IMR-90 (cell line): Measurements from ENCODE around the gene MT1X. TPM values are rescaled to one million over a fixed set of nuclear protein-coding genes. Genes with fewer than 3 reads are reported as not detected.

ENCODE experiments used
- ATAC-seq: fragments of 200-7000 bp; cut with Tn5 transposase; 2 replicates; pipeline ENCODE4 v1.9.1; 2020; ENCODE audit warnings: low read depth, mild to moderate bottlenecking, moderate library complexity
- BruUV-seq: library from RNA; stranded (reverse); fragments of 400-500 nt; replicated peaks from 2 replicates; lab custom pipeline; 2021; lab: Mats Ljungman, UMichigan
- CTCF ChIA-PET: fragments of 300-600 bp; formaldehyde crosslinking; extraction: SDS; loops from one replicate; lab custom pipeline; 2021; ENCODE audit warnings: antibody characterized with exemption; lab: Yijun Ruan, JAX
- POLR2A ChIA-PET: fragments of 300-600 bp; sonication (Branson Sonifier 250); formaldehyde crosslinking; loops from one replicate; lab custom pipeline; 2022; ENCODE audit warnings: antibody characterized with exemption; ENCODE audit not compliant: unreplicated experiment; lab: Charles Lee
- DNase-seq: peaks from one replicate; pipeline ENCODE4 v3.0.0; 2013
- H2AFZ ChIP-seq: replicated peaks from 2 replicates; pipeline ENCODE3; 2013; ENCODE audit warnings: low read length, mild to moderate bottlenecking; ENCODE audit not compliant: poor library complexity
- H2AK5ac ChIP-seq: 2 replicates; pipeline ENCODE4 v1.6.1; 2013; ENCODE audit warnings: low read depth, low read length, inconsistent platforms
- H2AK9ac ChIP-seq: replicated peaks from 2 replicates; pipeline ENCODE3; 2013; ENCODE audit warnings: mild to moderate bottlenecking, low read depth, low read length, moderate library complexity; ENCODE audit not compliant: poor library complexity
- H2BK120ac ChIP-seq: 2 replicates; pipeline ENCODE4 v1.6.1; 2013; ENCODE audit warnings: low read depth, low read length, inconsistent platforms
- H2BK15ac ChIP-seq: 3 replicates; pipeline ENCODE4 v1.6.1; 2013; ENCODE audit warnings: low read depth, low read length, inconsistent platforms
- H2BK20ac ChIP-seq: 2 replicates; pipeline ENCODE4 v1.6.1; 2013; ENCODE audit warnings: low read depth, mild to moderate bottlenecking, inconsistent platforms, low read length, moderate library complexity
- H2BK5ac ChIP-seq: 2 replicates; pipeline ENCODE4 v1.6.1; 2013; ENCODE audit warnings: mild to moderate bottlenecking, low read depth, low read length, inconsistent platforms; ENCODE audit not compliant: poor library complexity, severe bottlenecking
- H3K14ac ChIP-seq: replicated peaks from 2 replicates; pipeline ENCODE4 v1.6.1; 2013; ENCODE audit warnings: low read depth, low read length, inconsistent platforms
- H3K18ac ChIP-seq: 2 replicates; pipeline ENCODE4 v1.6.1; 2013; ENCODE audit warnings: low read depth, low read length, control low read depth
- H3K23ac ChIP-seq: 2 replicates; pipeline ENCODE4 v1.6.1; 2013; ENCODE audit warnings: low read depth, low read length, inconsistent platforms
- H3K27ac ChIP-seq: 2 replicates; pipeline ENCODE4 v1.5.1; 2013; ENCODE audit warnings: mild to moderate bottlenecking, control low read depth, low read length; ENCODE audit not compliant: insufficient read depth
- H3K27me3 ChIP-seq: 2 replicates; pipeline ENCODE4 v1.6.1; 2013; ENCODE audit warnings: low read length; ENCODE audit not compliant: control insufficient read depth, insufficient read depth
- H3K36me3 ChIP-seq: 2 replicates; pipeline ENCODE4 v1.6.1; 2013; ENCODE audit warnings: low read length, mixed read lengths; ENCODE audit not compliant: control insufficient read depth, insufficient read depth
- H3K4ac ChIP-seq: 2 replicates; pipeline ENCODE4 v1.6.1; 2013; ENCODE audit warnings: low read depth, low read length, inconsistent platforms
- H3K4me1 ChIP-seq: 2 replicates; pipeline ENCODE4 v1.6.1; 2013; ENCODE audit warnings: low read length, mixed read lengths; ENCODE audit not compliant: control insufficient read depth, insufficient read depth
- H3K4me2 ChIP-seq: 2 replicates; pipeline ENCODE4 v1.6.1; 2013; ENCODE audit warnings: low read depth, mild to moderate bottlenecking, control low read depth, low read length, moderate library complexity
- H3K4me3 ChIP-seq: 2 replicates; pipeline ENCODE4 v1.5.1; 2013; ENCODE audit warnings: low read depth, mild to moderate bottlenecking, control low read depth, low read length, moderate library complexity; ENCODE audit not compliant: insufficient read depth
- H3K56ac ChIP-seq: 2 replicates; pipeline ENCODE4 v1.6.1; 2013; ENCODE audit warnings: low read length, inconsistent platforms; ENCODE audit not compliant: insufficient read depth; ENCODE audit errors: extremely low read depth
- H3K79me1 ChIP-seq, 2 experiments: 2 replicates each; pipeline ENCODE4 v1.6.1; 2013; ENCODE audit warnings: low read length in 2 of 2, inconsistent platforms in 1 of 2, low read depth in 1 of 2
- H3K9ac ChIP-seq: 2 replicates; pipeline ENCODE4 v1.6.1; 2013; ENCODE audit warnings: low read depth, low read length, control low read depth
- H3K9me1 ChIP-seq: 2 replicates; pipeline ENCODE4 v1.6.1; 2013; ENCODE audit warnings: low read length, inconsistent platforms; ENCODE audit not compliant: insufficient read depth
- H3K9me3 ChIP-seq: 2 replicates; pipeline ENCODE4 v1.6.1; 2013; ENCODE audit warnings: low read length; ENCODE audit not compliant: control insufficient read depth, insufficient read depth
- H4K20me1 ChIP-seq: 2 replicates; pipeline ENCODE4 v1.6.1; 2013; ENCODE audit warnings: low read length, inconsistent platforms; ENCODE audit not compliant: insufficient read depth
- H4K5ac ChIP-seq: 2 replicates; pipeline ENCODE4 v1.6.1; 2013; ENCODE audit warnings: mild to moderate bottlenecking, low read depth, low read length, control low read depth
- H4K8ac ChIP-seq, 2 experiments: 2 replicates each; pipeline ENCODE4 v1.6.1; 2013; ENCODE audit warnings: low read depth in 2 of 2, low read length in 2 of 2, control low read depth in 1 of 2, inconsistent platforms in 1 of 2
- H4K91ac ChIP-seq: 2 replicates; pipeline ENCODE4 v1.6.1; 2013; ENCODE audit warnings: low read depth, low read length, inconsistent platforms; ENCODE audit not compliant: insufficient read depth
- CEBPB ChIP-seq: IDR thresholded peaks from 2 replicates; pipeline ENCODE4 v1.6.1; 2012; ENCODE audit warnings: low read depth, low read length, improper control_type of control experiment
- CHD1 ChIP-seq: IDR thresholded peaks from 2 replicates; pipeline ENCODE4 v1.6.1; 2012; ENCODE audit warnings: low read depth, low read length, improper control_type of control experiment
- CTCF ChIP-seq: conservative IDR thresholded peaks from 2 replicates; pipeline ENCODE4 v1.5.1; 2012; ENCODE audit warnings: mild to moderate bottlenecking, low read depth, low read length, improper control_type of control experiment
- FOS ChIP-seq: fragments of 150-350 bp; IDR thresholded peaks from 2 replicates; pipeline ENCODE4 v1.6.1; 2016; ENCODE audit warnings: low read depth, low read length
- MAFK ChIP-seq: IDR thresholded peaks from 2 replicates; pipeline ENCODE4 v1.6.1; 2012; ENCODE audit warnings: low read depth, low read length, improper control_type of control experiment
- MXI1 ChIP-seq: IDR thresholded peaks from 2 replicates; pipeline ENCODE4 v1.6.1; 2012; ENCODE audit warnings: low read depth, mild to moderate bottlenecking, low read length, moderate library complexity, borderline replicate concordance
- NFE2L2 ChIP-seq: fragments of 150-350 bp; IDR thresholded peaks from 2 replicates; pipeline ENCODE4 v1.6.1; 2016; ENCODE audit warnings: low read depth, mild to moderate bottlenecking, low read length
- POLR2A ChIP-seq: IDR thresholded peaks from 2 replicates; pipeline ENCODE4 v1.6.1; 2012; ENCODE audit warnings: mild to moderate bottlenecking, low read depth, low read length
- RAD21 ChIP-seq: IDR thresholded peaks from 2 replicates; pipeline ENCODE4 v1.6.1; 2012; ENCODE audit warnings: low read length, improper control_type of control experiment
- WGBS, 2 experiments: methylation state at CpG; one replicate each; pipeline versions ENCODE4 v1.1.5 to v1.1.7; 2013; ENCODE audit warnings: missing lambda C conversion rate in 2 of 2; ENCODE audit not compliant: insufficient read length in 1 of 2; ENCODE audit errors: extremely low coverage in 2 of 2; 5-methylcytosine and 5-hydroxymethylcytosine counted together
- dilution Hi-C: fragments of 300-500 bp; cut with HindIII; formaldehyde crosslinking; loops from one replicate; pipeline ENCODE4 v1.14.3; 2018; ENCODE audit warnings: low sequenced_read_pairs; ENCODE audit not compliant: unreplicated experiment
- in situ Hi-C: fragments of 300-500 bp; cut with MboI; formaldehyde crosslinking; loops from 3 replicates; pipeline ENCODE4 v1.14.3; 2019; ENCODE audit warnings: low sequenced_read_pairs, inconsistent platforms, mixed read lengths
- intact Hi-C: fragments of 100-400 bp; cut with micrococcal nuclease; formaldehyde crosslinking; loops from 2 replicates; pipeline ENCODE4 v1.10.0; 2022
- polyA plus RNA-seq, 3 experiments: library from polyadenylated mRNA; depleted of rRNA; stranded (reverse); fragments of >200 nt; gene quantifications; 2 replicates each; pipeline ENCODE4 v1.2.3, GENCODE V29; 2012; ENCODE audit warnings: low replicate concordance in 1 of 3
- total RNA-seq: library from RNA; depleted of rRNA; stranded (reverse); fragments of >200 nt; gene quantifications from 2 replicates; pipeline ENCODE4 v1.2.3, GENCODE V29; 2012
- TF ChIP-seq, protein P1 (sequence below): fragments of 150-350 bp; IDR thresholded peaks from 2 replicates; pipeline ENCODE4 v1.6.1; 2017; ENCODE audit warnings: mild to moderate bottlenecking, antibody characterized with exemption, low read length, low read depth
- TF ChIP-seq, protein P2 (sequence below): fragments of 150-350 bp; IDR thresholded peaks from 2 replicates; pipeline ENCODE4 v1.6.1; 2016; ENCODE audit warnings: low read depth, mild to moderate bottlenecking, low read length, moderate library complexity, borderline replicate concordance

Gene MT1X
- total and polyA plus RNA-seq, 2 of the 4 experiments (the other 2 are of a cell fraction), result 5.6 to 170 TPM

DNA sequence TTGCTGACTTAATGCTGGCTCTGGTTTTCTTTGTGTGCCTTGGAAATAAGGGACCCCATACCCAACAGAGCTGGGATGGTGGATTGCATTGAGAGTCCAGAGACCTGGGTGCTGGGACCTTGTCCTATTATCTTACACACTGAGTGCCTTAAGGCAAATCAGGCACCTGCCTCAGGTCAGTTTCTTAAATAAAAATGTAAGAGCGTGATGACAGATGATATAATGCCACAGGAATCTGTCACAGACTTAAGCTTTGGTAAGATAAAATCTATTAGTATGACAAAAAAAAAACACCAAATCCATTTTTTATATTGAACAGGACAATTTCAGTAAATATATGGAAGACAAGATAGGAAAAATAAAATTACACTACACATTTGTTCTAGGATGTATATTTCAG, 42.2 kb upstream of the MT1X start:
- in situ Hi-C loops (no loop called here), intact Hi-C loops (no loop called here), dilution Hi-C loops (no loop called here)
- Histone ChIP-seq H2AK9ac (no peak overlapping the region), H4K5ac (no peak overlapping the region), H3K36me3 (no peaks in the 10 kb centered on the region), H3K18ac (no peak overlapping the region), H3K4me2 (no peak overlapping the region), H4K20me1 (no peaks in the 10 kb centered on the region), H3K4me1 (no peaks in the 10 kb centered on the region; the same call in 1 of the 2 replicates), H2BK120ac (no peak overlapping the region), H3K56ac (no peak overlapping the region), H2AK5ac (no peak overlapping the region), H3K27me3 (peaks cover 89% of the 10 kb centered on the region), H3K23ac (no peak overlapping the region), H3K9me1 (no peaks in the 10 kb centered on the region), H3K27ac (no peak overlapping the region), H3K4ac (no peak overlapping the region), H3K4me3 (no peak overlapping the region), H2BK20ac (no peak overlapping the region), H2BK15ac (no peak overlapping the region), H3K9me3 (peaks cover 2% of the 10 kb centered on the region; the same call in 1 of the 2 replicates), H2BK5ac (no peak overlapping the region), H3K14ac (no peak overlapping the region), H3K9ac (no peak overlapping the region), H3K79me1 (no peaks in the 10 kb centered on the region), H4K8ac (no peak overlapping the region), H2AFZ (no peak overlapping the region), H4K91ac (no peak overlapping the region)
- no peak for TF ChIP-seq POLR2A
- TF ChIP-seq RAD21, result no peak
- TF ChIP-seq FOS, result no peak
- TF ChIP-seq CEBPB, result no peak
- TF ChIP-seq MXI1, result no peak
- TF ChIP-seq CHD1, result no peak
- no peak for TF ChIP-seq NFE2L2
- TF ChIP-seq MAFK, result no peak
- no peak for TF ChIP-seq CTCF
- TF ChIP-seq, protein P1, sequence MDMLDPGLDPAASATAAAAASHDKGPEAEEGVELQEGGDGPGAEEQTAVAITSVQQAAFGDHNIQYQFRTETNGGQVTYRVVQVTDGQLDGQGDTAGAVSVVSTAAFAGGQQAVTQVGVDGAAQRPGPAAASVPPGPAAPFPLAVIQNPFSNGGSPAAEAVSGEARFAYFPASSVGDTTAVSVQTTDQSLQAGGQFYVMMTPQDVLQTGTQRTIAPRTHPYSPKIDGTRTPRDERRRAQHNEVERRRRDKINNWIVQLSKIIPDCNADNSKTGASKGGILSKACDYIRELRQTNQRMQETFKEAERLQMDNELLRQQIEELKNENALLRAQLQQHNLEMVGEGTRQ, result no peak
- TF ChIP-seq, protein P2, sequence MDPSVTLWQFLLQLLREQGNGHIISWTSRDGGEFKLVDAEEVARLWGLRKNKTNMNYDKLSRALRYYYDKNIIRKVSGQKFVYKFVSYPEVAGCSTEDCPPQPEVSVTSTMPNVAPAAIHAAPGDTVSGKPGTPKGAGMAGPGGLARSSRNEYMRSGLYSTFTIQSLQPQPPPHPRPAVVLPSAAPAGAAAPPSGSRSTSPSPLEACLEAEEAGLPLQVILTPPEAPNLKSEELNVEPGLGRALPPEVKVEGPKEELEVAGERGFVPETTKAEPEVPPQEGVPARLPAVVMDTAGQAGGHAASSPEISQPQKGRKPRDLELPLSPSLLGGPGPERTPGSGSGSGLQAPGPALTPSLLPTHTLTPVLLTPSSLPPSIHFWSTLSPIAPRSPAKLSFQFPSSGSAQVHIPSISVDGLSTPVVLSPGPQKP, result no peak
- WGBS, 2 experiments, result no CpG with 5 or more reads among the region's 1 CpG
- no TSS peak for BruUV-seq
- no peak for ATAC-seq
- DNase-seq, result no peak
- POLR2A ChIA-PET, result no interaction called here
- CTCF ChIA-PET, result no interaction called here
